Measurements from ENCODE around the gene PRXL2B. TPM values are rescaled to one million over a fixed set of nuclear protein-coding genes. Genes with fewer than 3 reads are reported as not detected.
A peak's percentile ranks its signal among the peaks of the same experiment; 100 is the strongest.

The PRXL2B gene
- total RNA-seq, 1 donor from 2014 or later, result 40.3 TPM

GRCh38 chr1:2639607-2640521, 53.3 kb downstream of the PRXL2B start:
- no peaks in the 10 kb centered on the region for H3K9me3 Mint-ChIP-seq
- H3K27me3 Mint-ChIP-seq, result peaks cover 12% of the 10 kb centered on the region
- peak overlapping the region; percentile 49 for H3K4me3 Mint-ChIP-seq
- DNase-seq (ENCODE audit: extremely low spot score, unreplicated experiment), result peak; percentile 65
- no peak overlapping the region for H3K27ac Mint-ChIP-seq
- H3K4me1 Mint-ChIP-seq (ENCODE audit: unreplicated experiment), result no peaks in the 10 kb centered on the region
- H3K36me3 Mint-ChIP-seq, result no peaks in the 10 kb centered on the region
- no peak for TF ChIP-seq CTCF (conservative IDR thresholded peaks at IDR 0.05)

GRCh38 chr1:2640626-2641025, 54.0 kb downstream of the PRXL2B start:
- TF ChIP-seq CTCF (conservative IDR thresholded peaks at IDR 0.05), result no peak
- H3K36me3 Mint-ChIP-seq, result no peaks in the 10 kb centered on the region
- H3K4me3 Mint-ChIP-seq, result no peak overlapping the region
- peaks cover 12% of the 10 kb centered on the region for H3K27me3 Mint-ChIP-seq
- no peak for DNase-seq (ENCODE audit: extremely low spot score, unreplicated experiment)
- no peaks in the 10 kb centered on the region for H3K9me3 Mint-ChIP-seq
- no peaks in the 10 kb centered on the region for H3K4me1 Mint-ChIP-seq (ENCODE audit: unreplicated experiment)
- H3K27ac Mint-ChIP-seq, result no peak overlapping the region

Other genes with a start within 250 kb of the PRXL2B start
- 17.7 and 27.5 TPM in 2 replicates for gene MORN1, start 195.2 kb upstream of the PRXL2B start, total RNA-seq (ENCODE audit: low replicate concordance)
- gene RER1, start 194.9 kb upstream of the PRXL2B start, total RNA-seq (ENCODE audit: low replicate concordance), result 126 and 174 TPM in 2 replicates
- gene PEX10, start 174.2 kb upstream of the PRXL2B start, total RNA-seq (ENCODE audit: low replicate concordance), result 26.7 and 27.3 TPM in 2 replicates
- gene PLCH2, start 110.5 kb upstream of the PRXL2B start, total RNA-seq (ENCODE audit: low replicate concordance), result 0.67 and 0.82 TPM in 2 replicates
- 36.4 and 49.1 TPM in 2 replicates for gene PANK4, start 60.2 kb upstream of the PRXL2B start, total RNA-seq (ENCODE audit: low replicate concordance)
- gene HES5, start 56.5 kb upstream of the PRXL2B start, total RNA-seq (ENCODE audit: low replicate concordance), result 4.5 and 5.1 TPM in 2 replicates
- gene TNFRSF14, start 30.4 kb upstream of the PRXL2B start, total RNA-seq (ENCODE audit: low replicate concordance), result 4.2 and 8.5 TPM in 2 replicates
- gene MMEL1, start 46.2 kb downstream of the PRXL2B start, total RNA-seq (ENCODE audit: low replicate concordance), result 1.1 TPM in 1 of 2 replicates, not detected in the other
- gene TTC34, start 214.9 kb downstream of the PRXL2B start, total RNA-seq (ENCODE audit: low replicate concordance), result 1.6 and 3.1 TPM in 2 replicates

Measured in type B pancreatic cell (in vitro differentiated cells).